Measurements from ENCODE around the gene NAE1. TPM values are rescaled to one million over a fixed set of nuclear protein-coding genes. Genes with fewer than 3 reads are reported as not detected.
"Not testable (repeated sequence)": the region's sequence is repeated elsewhere in the genome, so short reads cannot be mapped to it uniquely, and the experiment has no call there.

NAE1 gene
- total RNA-seq, 2 experiments from 2014 or later: 85.0 to 106 TPM

GRCh38 chr16:66798161-66798560 is 32.6 kb downstream of the NAE1 start:
- ChIA-PET CTCF (ENCODE audit: unreplicated experiment) (interaction anchor here (0.6 kb wide), 1 partner anchor 82 kb away, joined by 7 read pairs; the partner anchor contains the start of gene PDP2), POLR2A (interaction anchor here (0.7 kb wide), 1 partner anchor 19 kb away, joined by 4 read pairs; no protein-coding TSS in a partner anchor)
- Histone ChIP-seq H3K4me3 (ENCODE audit: low read depth, low read length, poor library complexity, severe bottlenecking) (no peak overlapping the region), H3K27ac (ENCODE audit: low read depth, low read length, poor library complexity, severe bottlenecking) (no peak overlapping the region), H3K4me1 (ENCODE audit: insufficient read depth, low read length, poor library complexity, severe bottlenecking) (no peaks in the 10 kb centered on the region), H3K4me2 (ENCODE audit: low read length) (no peak overlapping the region), H3K9me2 (ENCODE audit: insufficient read depth, low read length) (no peaks in the 10 kb centered on the region), H3K79me2 (ENCODE audit: insufficient read depth, low read depth, low read length) (no peaks in the 10 kb centered on the region), H3K9me3 (ENCODE audit: low read length) (no peaks in the 10 kb centered on the region), H3K36me3 (ENCODE audit: insufficient read depth, low read length) (peaks cover 18% of the 10 kb centered on the region), H2AFZ (ENCODE audit: low read length) (no peak overlapping the region), H4K20me1 (ENCODE audit: insufficient read depth, low read length) (no peaks in the 10 kb centered on the region)
- no peak for DNase-seq (ENCODE audit: low spot score)
- TF ChIP-seq EZH2phosphoT487 (IDR thresholded peaks at IDR 0.05; ENCODE audit: borderline replicate concordance, low read depth, low read length): no peak
- TF ChIP-seq, protein P1, sequence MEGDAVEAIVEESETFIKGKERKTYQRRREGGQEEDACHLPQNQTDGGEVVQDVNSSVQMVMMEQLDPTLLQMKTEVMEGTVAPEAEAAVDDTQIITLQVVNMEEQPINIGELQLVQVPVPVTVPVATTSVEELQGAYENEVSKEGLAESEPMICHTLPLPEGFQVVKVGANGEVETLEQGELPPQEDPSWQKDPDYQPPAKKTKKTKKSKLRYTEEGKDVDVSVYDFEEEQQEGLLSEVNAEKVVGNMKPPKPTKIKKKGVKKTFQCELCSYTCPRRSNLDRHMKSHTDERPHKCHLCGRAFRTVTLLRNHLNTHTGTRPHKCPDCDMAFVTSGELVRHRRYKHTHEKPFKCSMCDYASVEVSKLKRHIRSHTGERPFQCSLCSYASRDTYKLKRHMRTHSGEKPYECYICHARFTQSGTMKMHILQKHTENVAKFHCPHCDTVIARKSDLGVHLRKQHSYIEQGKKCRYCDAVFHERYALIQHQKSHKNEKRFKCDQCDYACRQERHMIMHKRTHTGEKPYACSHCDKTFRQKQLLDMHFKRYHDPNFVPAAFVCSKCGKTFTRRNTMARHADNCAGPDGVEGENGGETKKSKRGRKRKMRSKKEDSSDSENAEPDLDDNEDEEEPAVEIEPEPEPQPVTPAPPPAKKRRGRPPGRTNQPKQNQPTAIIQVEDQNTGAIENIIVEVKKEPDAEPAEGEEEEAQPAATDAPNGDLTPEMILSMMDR (conservative IDR thresholded peaks at IDR 0.05; ENCODE audit: low read length): no peak
- no TSS peak for BruUV-seq (replicated peaks)
- intact Hi-C loops (cut with micrococcal nuclease; ENCODE audit: unreplicated experiment): no loop called here

DNA sequence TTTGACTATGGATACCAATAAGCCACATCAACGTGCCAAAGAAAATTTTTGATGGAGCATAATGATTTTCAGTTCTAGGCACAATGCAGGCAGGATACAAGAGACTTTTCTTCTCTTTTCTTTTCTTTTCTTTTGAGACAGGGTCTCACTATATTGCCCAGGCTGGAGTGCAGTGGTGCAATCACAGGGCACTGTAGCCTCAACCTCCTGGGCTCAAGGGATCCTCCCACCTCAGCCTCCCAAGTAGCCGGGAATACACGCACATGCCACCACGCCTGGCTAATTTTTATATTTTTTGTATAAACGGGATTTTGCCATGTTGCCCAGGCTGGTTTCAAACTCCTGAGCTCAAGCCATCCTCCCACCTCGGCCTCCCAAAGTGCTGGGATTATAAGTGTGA is 36.8 kb downstream of the NAE1 start:
- H3K36me3 ChIP-seq (ENCODE audit: insufficient read depth, low read length); POLR2A ChIA-PET: not testable (repeated sequence)

DNA sequence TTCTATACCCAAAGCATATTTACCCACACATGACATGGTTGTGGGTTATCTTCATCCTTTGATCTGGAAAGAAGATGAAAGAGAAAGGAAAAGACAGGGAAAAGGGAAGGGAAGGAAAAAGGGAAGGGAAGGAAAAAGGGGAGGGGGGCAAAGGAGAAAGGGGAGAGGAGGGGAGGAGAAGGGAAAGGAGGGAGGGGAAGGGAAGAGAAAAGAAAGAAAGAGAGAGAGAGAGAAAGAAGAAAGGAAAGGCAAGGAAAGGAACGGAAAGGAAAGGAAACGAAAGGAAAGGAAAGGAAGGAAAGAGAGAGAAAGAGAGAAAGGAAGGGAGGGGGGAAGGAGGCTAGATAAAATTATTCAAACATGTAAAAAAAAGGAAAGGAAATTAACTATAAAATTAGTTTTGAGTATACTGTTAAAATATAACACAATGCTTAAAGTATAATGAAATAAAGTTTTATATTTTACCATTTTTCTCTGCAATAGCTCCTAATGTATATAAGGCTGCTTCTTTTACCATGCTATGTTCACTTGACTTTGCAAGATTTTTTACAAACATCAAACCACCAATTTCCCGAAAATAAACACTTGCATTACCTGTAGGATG is 40.5 kb downstream of the NAE1 start:
- CTCF ChIA-PET (ENCODE audit: unreplicated experiment): no interaction called here
- Histone ChIP-seq H3K4me3 (ENCODE audit: low read depth, low read length, poor library complexity, severe bottlenecking) (no peak overlapping the region), H3K4me2 (ENCODE audit: low read length) (no peak overlapping the region), H3K9me2 (ENCODE audit: insufficient read depth, low read length) (no peaks in the 10 kb centered on the region; the same call in 1 of the 2 replicates), H4K20me1 (ENCODE audit: insufficient read depth, low read length) (no peaks in the 10 kb centered on the region), H3K36me3 (ENCODE audit: insufficient read depth, low read length) (no peaks in the 10 kb centered on the region), H3K27ac (ENCODE audit: low read depth, low read length, poor library complexity, severe bottlenecking) (no peak overlapping the region), H3K4me1 (ENCODE audit: insufficient read depth, low read length, poor library complexity, severe bottlenecking) (no peaks in the 10 kb centered on the region), H2AFZ (ENCODE audit: low read length) (no peak overlapping the region), H3K79me2 (ENCODE audit: insufficient read depth, low read depth, low read length) (no peaks in the 10 kb centered on the region), H3K9me3 (ENCODE audit: low read length) (no peaks in the 10 kb centered on the region)
- POLR2A ChIA-PET: no interaction called here
- BruUV-seq (replicated peaks): no TSS peak
- intact Hi-C loops (cut with micrococcal nuclease; ENCODE audit: unreplicated experiment): no loop called here
- DNase-seq (ENCODE audit: low spot score): no peak
- TF ChIP-seq, protein P1 (conservative IDR thresholded peaks at IDR 0.05; ENCODE audit: low read length): no peak
- TF ChIP-seq EZH2phosphoT487 (IDR thresholded peaks at IDR 0.05; ENCODE audit: borderline replicate concordance, low read depth, low read length): no peak

More for the DNA sequence above, 36.8 kb downstream of the NAE1 start:
- H3K4me3 ChIP-seq (ENCODE audit: low read depth, low read length, poor library complexity, severe bottlenecking); H2AFZ ChIP-seq (ENCODE audit: low read length); H3K9me2 ChIP-seq (ENCODE audit: insufficient read depth, low read length); H3K4me2 ChIP-seq (ENCODE audit: low read length); DNase-seq (ENCODE audit: low spot score); H3K9me3 ChIP-seq (ENCODE audit: low read length); H3K79me2 ChIP-seq (ENCODE audit: insufficient read depth, low read depth, low read length); H4K20me1 ChIP-seq (ENCODE audit: insufficient read depth, low read length); H3K27ac ChIP-seq (ENCODE audit: low read depth, low read length, poor library complexity, severe bottlenecking); intact Hi-C loops (cut with micrococcal nuclease; ENCODE audit: unreplicated experiment); BruUV-seq (replicated peaks); H3K4me1 ChIP-seq (ENCODE audit: insufficient read depth, low read length, poor library complexity, severe bottlenecking); CTCF ChIA-PET (ENCODE audit: unreplicated experiment): not testable (repeated sequence)
